Cardiac fibroblast (primary cell): ENCODE measurements around the gene WDR90.

ENCODE experiments used
- DNase-seq, 2 donors: peaks; one replicate each; pipeline versions ENCODE4 v3.0.0 to v3.0.0-alpha.2; 2010; ENCODE audit warnings: low read depth in 2 of 2
- H3K4me3 ChIP-seq, 2 donors: replicated peaks in 1 of 2; 1 replicate in 1 of 2; 2 replicates in 1 of 2; pipeline ENCODE4 v1.5.1; 2011; ENCODE audit warnings: low read depth in 2 of 2, low read length in 2 of 2, mild to moderate bottlenecking in 2 of 2, moderate library complexity in 1 of 2
- TF ChIP-seq, protein P1 (sequence below): IDR thresholded peaks from one replicate; pipeline ENCODE4 v1.5.1; 2011; ENCODE audit warnings: low read depth, mild to moderate bottlenecking, low read length, inconsistent platforms

WDR90 gene

DNA sequence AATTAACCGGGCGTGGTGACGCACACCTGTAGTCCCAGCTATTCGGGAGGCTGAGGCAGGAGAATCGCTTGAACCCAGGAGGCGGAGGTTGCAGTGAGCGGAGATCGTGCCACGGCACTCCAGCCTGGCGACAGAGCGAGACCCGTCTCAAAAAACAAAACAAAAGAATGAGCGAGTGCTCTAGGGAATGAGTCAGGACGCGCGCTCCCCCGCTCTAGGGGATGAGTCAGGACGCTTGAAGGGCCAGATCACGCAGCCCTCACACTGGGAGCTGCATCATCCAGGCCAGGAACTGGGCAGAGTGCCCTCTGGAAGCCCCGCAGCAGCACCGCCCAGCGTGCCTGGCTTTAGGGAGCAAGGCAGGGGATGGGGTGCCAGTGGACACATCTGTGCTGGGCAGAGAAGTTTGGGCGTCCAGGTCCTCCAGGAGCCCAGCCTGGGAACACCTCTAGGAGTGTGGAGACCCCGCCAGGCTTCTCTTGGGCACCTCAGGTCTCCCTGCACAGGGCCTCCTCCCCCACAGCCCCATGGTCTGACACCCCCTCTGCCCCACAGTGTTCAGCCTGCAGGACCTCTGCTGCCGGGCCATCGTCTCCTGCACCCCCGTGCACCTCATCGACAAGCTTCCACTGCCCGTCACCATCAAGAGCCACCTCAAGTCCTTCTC, 22.2 kb upstream of the WDR90 start:
- H3K4me3 ChIP-seq, result no peak overlapping the region
- TF ChIP-seq, protein P1, sequence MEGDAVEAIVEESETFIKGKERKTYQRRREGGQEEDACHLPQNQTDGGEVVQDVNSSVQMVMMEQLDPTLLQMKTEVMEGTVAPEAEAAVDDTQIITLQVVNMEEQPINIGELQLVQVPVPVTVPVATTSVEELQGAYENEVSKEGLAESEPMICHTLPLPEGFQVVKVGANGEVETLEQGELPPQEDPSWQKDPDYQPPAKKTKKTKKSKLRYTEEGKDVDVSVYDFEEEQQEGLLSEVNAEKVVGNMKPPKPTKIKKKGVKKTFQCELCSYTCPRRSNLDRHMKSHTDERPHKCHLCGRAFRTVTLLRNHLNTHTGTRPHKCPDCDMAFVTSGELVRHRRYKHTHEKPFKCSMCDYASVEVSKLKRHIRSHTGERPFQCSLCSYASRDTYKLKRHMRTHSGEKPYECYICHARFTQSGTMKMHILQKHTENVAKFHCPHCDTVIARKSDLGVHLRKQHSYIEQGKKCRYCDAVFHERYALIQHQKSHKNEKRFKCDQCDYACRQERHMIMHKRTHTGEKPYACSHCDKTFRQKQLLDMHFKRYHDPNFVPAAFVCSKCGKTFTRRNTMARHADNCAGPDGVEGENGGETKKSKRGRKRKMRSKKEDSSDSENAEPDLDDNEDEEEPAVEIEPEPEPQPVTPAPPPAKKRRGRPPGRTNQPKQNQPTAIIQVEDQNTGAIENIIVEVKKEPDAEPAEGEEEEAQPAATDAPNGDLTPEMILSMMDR, result no peak
- DNase-seq, result peak; percentile 95 to 97

DNA sequence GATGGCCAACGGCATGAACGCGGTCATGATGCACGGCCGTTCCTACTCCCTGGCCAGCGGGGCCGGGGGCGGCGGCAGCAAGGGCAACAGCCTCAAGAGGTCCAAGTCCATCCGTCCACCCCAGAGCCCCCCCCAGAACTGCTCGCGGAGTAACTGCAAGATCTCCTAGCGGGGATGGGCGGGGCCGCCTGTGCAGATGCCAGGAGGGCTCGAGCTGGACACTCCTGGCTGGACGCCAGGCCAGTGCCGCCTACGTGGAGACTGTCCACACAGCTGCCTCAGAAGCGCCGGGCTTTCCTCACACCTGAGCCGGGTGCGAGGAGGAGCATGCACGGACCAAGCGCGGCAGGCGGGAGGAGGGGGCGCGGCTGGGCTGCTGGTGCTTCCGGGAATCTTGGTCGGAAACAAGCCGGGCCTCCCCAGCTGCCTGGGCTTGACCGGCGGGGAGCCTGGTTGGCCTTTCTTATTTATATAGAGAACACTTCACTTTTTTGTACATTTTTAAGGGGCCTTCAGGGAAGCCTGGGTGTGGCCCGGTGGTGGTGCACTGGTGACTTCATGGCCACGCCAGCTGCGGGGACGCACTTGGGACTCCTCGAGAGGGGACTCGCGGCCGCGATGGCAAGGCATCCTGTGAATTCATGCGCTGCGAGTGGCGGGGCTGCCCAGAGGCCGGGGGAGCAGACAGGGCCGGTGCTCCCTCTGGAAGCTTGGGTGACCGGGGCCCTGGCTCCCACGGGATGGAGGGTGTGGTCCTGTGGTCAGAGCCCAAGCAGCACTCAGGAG, 21.5 kb upstream of the WDR90 start:
- peak in 1 of 2 donors; percentile 42 for DNase-seq
- TF ChIP-seq, protein P1, result no peak
- no peak overlapping the region for H3K4me3 ChIP-seq

DNA sequence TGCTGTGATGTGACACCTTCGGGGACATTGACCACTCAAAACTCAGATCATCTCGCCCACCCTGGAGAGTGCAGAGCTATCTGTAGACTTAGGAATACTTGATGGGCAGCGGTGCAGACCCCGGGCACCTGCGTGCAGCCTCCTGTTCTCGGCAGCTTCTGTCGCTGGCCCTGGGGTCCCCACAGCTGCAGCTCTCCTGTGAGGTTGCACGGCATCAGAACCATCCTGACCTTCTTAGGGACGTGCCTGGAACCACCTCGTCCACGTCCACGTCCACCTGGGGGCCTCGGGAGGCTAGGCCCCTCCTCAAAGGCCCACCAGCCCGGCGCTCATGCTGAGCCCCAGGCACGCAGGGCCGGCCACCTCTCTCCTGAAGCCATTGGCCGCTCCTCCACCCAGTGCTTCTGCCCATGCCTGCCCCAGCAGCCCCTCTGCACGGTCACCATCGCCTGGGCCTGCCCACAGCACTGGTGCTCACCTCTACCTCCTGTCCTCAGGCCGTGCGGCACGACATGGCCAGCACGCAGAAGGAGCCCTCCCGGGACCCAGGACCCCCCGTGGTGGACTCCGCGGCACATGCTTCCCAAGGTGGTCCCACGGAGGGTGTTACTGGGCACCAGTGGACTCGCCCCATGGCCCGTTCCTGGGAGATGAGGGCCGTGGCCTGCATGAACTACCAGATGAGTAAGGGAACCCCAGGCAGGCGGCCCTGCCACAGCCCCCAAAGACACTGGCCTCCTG, 20.7 kb upstream of the WDR90 start:
- TF ChIP-seq, protein P1, result no peak
- no peak overlapping the region for H3K4me3 ChIP-seq
- no peak for DNase-seq

DNA sequence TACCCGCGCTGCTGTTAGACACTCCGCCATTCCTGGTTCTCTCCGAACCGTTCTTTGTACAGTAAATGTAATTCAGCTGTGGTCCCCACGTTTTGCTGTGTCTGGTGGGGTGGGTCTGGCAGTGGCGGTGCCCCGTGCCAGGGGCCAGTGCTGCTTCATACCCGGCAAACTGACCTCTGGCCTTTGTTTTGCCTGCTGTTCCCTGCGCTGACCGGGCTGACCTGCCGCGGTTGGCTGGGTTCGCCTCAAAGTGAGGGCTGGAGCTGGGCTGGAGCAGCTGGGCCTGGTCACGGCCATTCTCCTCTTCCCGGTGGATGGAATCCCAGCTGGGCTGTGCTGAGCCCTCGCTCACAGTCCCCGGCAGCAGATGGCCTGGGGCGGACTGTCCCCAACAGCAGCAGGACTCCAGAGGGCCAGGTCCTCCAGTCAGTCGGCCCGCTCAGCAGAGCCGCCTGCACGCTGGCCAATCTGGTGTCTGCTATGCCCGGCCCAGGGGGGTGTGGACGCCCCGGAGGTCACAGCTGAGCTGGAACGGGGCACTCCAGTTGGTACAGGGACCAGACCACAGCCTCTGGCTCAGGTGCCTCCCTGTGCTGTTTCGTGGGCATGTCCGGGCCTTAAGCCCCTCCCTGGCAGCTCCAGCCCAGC, 19.9 kb upstream of the WDR90 start:
- no peak overlapping the region for H3K4me3 ChIP-seq
- TF ChIP-seq, protein P1, result no peak
- no peak for DNase-seq

DNA sequence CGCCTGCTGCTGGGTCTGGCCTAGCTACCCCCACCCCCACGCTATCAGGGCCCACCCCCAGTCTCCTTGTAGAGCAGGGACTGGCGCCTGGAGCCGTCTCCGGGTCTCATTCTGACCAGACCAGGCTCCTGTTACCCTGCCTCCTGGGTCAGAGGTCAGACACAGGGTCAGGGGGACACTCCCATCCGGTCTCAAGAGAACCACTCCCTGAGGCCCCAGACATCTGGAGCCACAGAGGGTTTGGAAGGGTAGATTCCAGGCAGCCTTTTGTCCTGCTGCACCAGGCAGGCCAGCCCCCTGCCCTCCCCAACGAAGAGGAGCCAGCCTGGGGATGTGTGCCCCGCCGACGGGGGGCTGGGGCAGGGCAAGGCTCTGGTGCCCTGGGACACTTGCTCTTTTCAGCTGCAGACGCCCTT, 19.3 kb upstream of the WDR90 start:
- no peak for DNase-seq
- TF ChIP-seq, protein P1, result no peak
- H3K4me3 ChIP-seq, result no peak overlapping the region

DNA sequence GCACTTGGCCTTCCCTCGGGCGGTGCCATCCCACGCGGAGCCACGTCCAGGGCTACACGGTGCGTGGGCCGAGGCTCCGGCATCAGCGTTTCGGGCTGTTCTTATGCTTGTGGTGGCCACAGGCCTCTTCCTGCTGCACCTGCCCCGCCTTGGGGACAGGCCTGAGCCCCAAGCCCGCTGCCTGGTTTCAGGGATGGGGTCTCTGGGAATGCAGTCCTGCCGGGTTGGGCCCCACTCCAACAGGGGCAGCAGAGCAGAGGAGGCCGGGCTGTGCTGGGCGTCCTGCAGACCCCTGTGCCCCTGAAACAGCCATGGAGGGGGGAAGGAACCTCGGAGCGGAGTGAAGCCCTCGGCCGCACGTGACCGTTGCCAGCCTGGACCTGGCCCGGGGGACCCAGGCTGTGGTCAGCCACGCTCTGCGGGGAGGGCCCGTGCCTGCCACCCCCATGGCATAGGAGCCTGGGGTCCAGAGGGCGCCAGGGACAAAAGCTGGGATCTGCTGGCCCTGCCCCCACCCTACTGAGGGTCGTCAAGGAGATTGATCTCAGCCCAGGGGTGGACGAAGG, 18.8 kb upstream of the WDR90 start:
- TF ChIP-seq, protein P1, result no peak

More for the DNA sequence above, 18.8 kb upstream of the WDR90 start:
- DNase-seq, result no peak
- H3K4me3 ChIP-seq, result no peak overlapping the region
